Endothelial cell (in vitro differentiated cells): ENCODE measurements around the gene HNRNPH1. TPM values are rescaled to one million over a fixed set of nuclear protein-coding genes. Genes with fewer than 3 reads are reported as not detected.
A peak's percentile ranks its signal among the peaks of the same experiment; 100 is the strongest.

Experiments used
- DNase-seq: peaks from one replicate; pipeline ENCODE4 v3.0.0; 2021; ENCODE audit warnings: low spot score
- H3K27ac Mint-ChIP-seq: one replicate; pipeline ENCODE4 v1.8.0; 2021; ENCODE audit warnings: mixed read lengths, inconsistent platforms; ENCODE audit not compliant: unreplicated experiment
- H3K27me3 Mint-ChIP-seq: one replicate; pipeline ENCODE4 v1.8.0; 2021; ENCODE audit warnings: mild to moderate bottlenecking, moderate library complexity, mixed read lengths, inconsistent platforms; ENCODE audit not compliant: unreplicated experiment
- H3K36me3 Mint-ChIP-seq: one replicate; pipeline ENCODE4 v1.8.0; 2021; ENCODE audit warnings: mild to moderate bottlenecking, low read depth, mixed read lengths, inconsistent platforms; ENCODE audit not compliant: unreplicated experiment
- H3K4me1 Mint-ChIP-seq: one replicate; pipeline ENCODE4 v1.8.0; 2021; ENCODE audit warnings: mild to moderate bottlenecking, mixed read lengths, inconsistent platforms; ENCODE audit not compliant: unreplicated experiment
- H3K4me3 Mint-ChIP-seq: one replicate; pipeline ENCODE4 v1.8.0; 2021; ENCODE audit warnings: mild to moderate bottlenecking, mixed read lengths, inconsistent platforms; ENCODE audit not compliant: unreplicated experiment
- H3K9me3 Mint-ChIP-seq: one replicate; pipeline ENCODE4 v1.8.0; 2021; ENCODE audit warnings: mixed read lengths, inconsistent platforms; ENCODE audit not compliant: unreplicated experiment
- total RNA-seq: library from RNA; stranded (reverse); fragmentation: NEBNext Ultra II Directional; extraction: Animal tissue kit (Norgen Biotek cat#: 25700); gene quantifications from one replicate; pipeline ENCODE4 v1.2.1, GENCODE V29; 2021; ENCODE audit not compliant: unreplicated experiment
- TF ChIP-seq, protein P1 (sequence below): fragments of 200-600 bp; sonication (generic); IDR thresholded peaks from one replicate; pipeline ENCODE4 v1.5.0; 2021; ENCODE audit warnings: antibody characterized with exemption; ENCODE audit not compliant: unreplicated experiment

Gene HNRNPH1
- total RNA-seq, 1 donor from 2014 or later = 852 TPM

DNA sequence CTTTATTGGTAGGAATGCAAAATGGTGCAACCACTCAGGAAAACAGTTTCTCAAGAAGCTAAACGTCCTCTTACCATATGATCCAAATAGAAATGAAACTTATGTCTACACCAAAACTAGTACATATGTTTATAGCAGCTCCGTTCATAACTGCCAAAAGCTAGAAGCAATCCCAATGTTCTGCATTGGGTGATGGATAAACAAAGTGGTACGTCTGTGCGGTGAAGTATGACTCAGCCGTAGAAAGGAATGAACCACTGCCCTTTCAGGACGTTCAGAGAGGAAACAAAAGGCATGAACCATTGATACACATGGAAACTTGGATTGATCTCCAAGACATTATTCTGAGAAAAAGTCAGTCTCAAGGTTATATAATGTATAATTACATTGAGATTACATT, 27.6 kb downstream of the HNRNPH1 start:
- H3K4me1 Mint-ChIP-seq = peaks cover 4% of the 10 kb centered on the region
- peaks cover 5% of the 10 kb centered on the region for H3K27me3 Mint-ChIP-seq
- H3K27ac Mint-ChIP-seq = no peak overlapping the region
- peak overlapping the region; percentile 40 for H3K4me3 Mint-ChIP-seq
- H3K9me3 Mint-ChIP-seq = no peaks in the 10 kb centered on the region
- no peak for DNase-seq
- peaks cover 54% of the 10 kb centered on the region for H3K36me3 Mint-ChIP-seq
- TF ChIP-seq, protein P1, sequence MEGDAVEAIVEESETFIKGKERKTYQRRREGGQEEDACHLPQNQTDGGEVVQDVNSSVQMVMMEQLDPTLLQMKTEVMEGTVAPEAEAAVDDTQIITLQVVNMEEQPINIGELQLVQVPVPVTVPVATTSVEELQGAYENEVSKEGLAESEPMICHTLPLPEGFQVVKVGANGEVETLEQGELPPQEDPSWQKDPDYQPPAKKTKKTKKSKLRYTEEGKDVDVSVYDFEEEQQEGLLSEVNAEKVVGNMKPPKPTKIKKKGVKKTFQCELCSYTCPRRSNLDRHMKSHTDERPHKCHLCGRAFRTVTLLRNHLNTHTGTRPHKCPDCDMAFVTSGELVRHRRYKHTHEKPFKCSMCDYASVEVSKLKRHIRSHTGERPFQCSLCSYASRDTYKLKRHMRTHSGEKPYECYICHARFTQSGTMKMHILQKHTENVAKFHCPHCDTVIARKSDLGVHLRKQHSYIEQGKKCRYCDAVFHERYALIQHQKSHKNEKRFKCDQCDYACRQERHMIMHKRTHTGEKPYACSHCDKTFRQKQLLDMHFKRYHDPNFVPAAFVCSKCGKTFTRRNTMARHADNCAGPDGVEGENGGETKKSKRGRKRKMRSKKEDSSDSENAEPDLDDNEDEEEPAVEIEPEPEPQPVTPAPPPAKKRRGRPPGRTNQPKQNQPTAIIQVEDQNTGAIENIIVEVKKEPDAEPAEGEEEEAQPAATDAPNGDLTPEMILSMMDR = no peak

- TF ChIP-seq, protein P1 = no peak
- no peak overlapping the region for H3K27ac Mint-ChIP-seq
- peaks cover 7% of the 10 kb centered on the region for H3K27me3 Mint-ChIP-seq
- peaks cover 29% of the 10 kb centered on the region for H3K36me3 Mint-ChIP-seq
- no peak for DNase-seq
- H3K4me1 Mint-ChIP-seq = no peaks in the 10 kb centered on the region
- H3K9me3 Mint-ChIP-seq = no peaks in the 10 kb centered on the region
- no peak overlapping the region for H3K4me3 Mint-ChIP-seq
Observed at GRCh38 chr5:179588166-179588565, 35.3 kb downstream of the HNRNPH1 start.

- H3K9me3 Mint-ChIP-seq = no peaks in the 10 kb centered on the region
- H3K36me3 Mint-ChIP-seq = peaks cover 20% of the 10 kb centered on the region
Observed at GRCh38 chr5:179585941-179586401, 37.5 kb downstream of the HNRNPH1 start.

GRCh38 chr5:179577286-179577960, 46.0 kb downstream of the HNRNPH1 start:
- peaks cover 10% of the 10 kb centered on the region for H3K36me3 Mint-ChIP-seq
- H3K27ac Mint-ChIP-seq = no peak overlapping the region
- TF ChIP-seq, protein P1 = no peak
- no peaks in the 10 kb centered on the region for H3K4me1 Mint-ChIP-seq
- no peaks in the 10 kb centered on the region for H3K27me3 Mint-ChIP-seq
- no peaks in the 10 kb centered on the region for H3K9me3 Mint-ChIP-seq
- no peak overlapping the region for H3K4me3 Mint-ChIP-seq
- no peak for DNase-seq

More at GRCh38 chr5:179585941-179586401, 37.5 kb downstream of the HNRNPH1 start:
- TF ChIP-seq, protein P1 = no peak
- H3K4me1 Mint-ChIP-seq = no peaks in the 10 kb centered on the region
- no peak for DNase-seq
- H3K27me3 Mint-ChIP-seq = peaks cover 7% of the 10 kb centered on the region
- peak overlapping the region; percentile 67 for H3K27ac Mint-ChIP-seq
- no peak overlapping the region for H3K4me3 Mint-ChIP-seq

GRCh38 chr5:179572386-179572785, 51.1 kb downstream of the HNRNPH1 start:
- Mint-ChIP-seq H3K36me3 (peaks cover 21% of the 10 kb centered on the region), H3K27ac (no peak overlapping the region), H3K27me3 (no peaks in the 10 kb centered on the region), H3K4me1 (no peaks in the 10 kb centered on the region), H3K9me3 (no peaks in the 10 kb centered on the region), H3K4me3 (no peak overlapping the region)
- no peak for DNase-seq
- TF ChIP-seq, protein P1 = no peak
